HEK293 (cell line): Measurements from ENCODE around the gene TLR9.

Experiments
- ZIC2 ChIP-seq: fragments of 450-650 bp; formaldehyde crosslinking; IDR thresholded peaks from 2 replicates; pipeline ENCODE4 v1.5.1; 2016; ENCODE audit warnings: missing biosample characterization, missing genetic modification characterization
- ZNF416 ChIP-seq: fragments of 450-650 bp; formaldehyde crosslinking; IDR thresholded peaks from 2 replicates; pipeline ENCODE4 v1.5.1; 2016; ENCODE audit warnings: missing biosample characterization, missing genetic modification characterization
- ZNF670 ChIP-seq: fragments of 450-650 bp; formaldehyde crosslinking; IDR thresholded peaks from 2 replicates; pipeline ENCODE4 v1.5.1; 2016; ENCODE audit warnings: missing biosample characterization, missing genetic modification characterization, low read depth
- TF ChIP-seq, protein P1 (sequence below): fragments of 450-650 bp; formaldehyde crosslinking; IDR thresholded peaks from 2 replicates; pipeline ENCODE4 v1.5.1; 2016; ENCODE audit warnings: missing biosample characterization, missing genetic modification characterization

GRCh38 chr3:52228751-52229291, 3.4 kb upstream of the TLR9 start:
- TF ChIP-seq ZNF416 (tag by site-specific recombination) (no peak), ZNF670 (tag by site-specific recombination) (no peak), ZIC2 (no peak)
- TF ChIP-seq, protein P1, sequence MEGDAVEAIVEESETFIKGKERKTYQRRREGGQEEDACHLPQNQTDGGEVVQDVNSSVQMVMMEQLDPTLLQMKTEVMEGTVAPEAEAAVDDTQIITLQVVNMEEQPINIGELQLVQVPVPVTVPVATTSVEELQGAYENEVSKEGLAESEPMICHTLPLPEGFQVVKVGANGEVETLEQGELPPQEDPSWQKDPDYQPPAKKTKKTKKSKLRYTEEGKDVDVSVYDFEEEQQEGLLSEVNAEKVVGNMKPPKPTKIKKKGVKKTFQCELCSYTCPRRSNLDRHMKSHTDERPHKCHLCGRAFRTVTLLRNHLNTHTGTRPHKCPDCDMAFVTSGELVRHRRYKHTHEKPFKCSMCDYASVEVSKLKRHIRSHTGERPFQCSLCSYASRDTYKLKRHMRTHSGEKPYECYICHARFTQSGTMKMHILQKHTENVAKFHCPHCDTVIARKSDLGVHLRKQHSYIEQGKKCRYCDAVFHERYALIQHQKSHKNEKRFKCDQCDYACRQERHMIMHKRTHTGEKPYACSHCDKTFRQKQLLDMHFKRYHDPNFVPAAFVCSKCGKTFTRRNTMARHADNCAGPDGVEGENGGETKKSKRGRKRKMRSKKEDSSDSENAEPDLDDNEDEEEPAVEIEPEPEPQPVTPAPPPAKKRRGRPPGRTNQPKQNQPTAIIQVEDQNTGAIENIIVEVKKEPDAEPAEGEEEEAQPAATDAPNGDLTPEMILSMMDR = no peak
